ENCODE measurements around the gene DACT1.

DNA sequence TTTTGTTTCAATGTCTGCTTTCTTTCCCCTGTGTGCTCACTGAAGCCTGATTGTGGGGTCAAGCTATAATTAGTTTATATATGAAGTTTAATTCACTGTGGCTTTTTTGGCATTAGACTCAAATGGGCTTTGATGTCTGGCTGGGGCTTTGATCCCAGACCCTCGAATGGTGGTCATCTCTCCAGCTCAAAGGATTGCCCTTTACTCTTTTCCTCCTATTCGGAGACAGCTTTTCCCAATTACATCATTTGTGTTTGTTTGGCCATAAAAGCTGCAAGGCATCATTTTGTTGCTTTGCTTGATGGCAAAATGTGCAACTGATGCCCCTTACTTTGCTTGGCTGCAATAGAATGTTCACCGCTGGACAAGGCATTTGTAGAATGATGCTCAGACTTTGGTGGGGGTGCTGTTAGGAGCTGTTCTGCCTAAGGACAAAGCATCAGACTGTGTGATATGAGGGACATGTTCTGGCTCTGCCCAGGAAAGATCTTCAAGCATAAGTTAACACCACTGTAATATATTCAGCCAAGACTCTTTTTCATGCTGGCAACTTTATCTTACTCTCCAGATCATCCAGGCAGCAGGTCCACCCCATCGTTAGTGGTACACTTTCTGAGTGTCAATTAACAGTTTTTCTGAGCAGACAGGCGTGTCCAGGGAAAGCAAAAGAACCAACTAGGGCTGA lies 3.2 kb upstream of the DACT1 start:
- TF ChIP-seq, protein P1, sequence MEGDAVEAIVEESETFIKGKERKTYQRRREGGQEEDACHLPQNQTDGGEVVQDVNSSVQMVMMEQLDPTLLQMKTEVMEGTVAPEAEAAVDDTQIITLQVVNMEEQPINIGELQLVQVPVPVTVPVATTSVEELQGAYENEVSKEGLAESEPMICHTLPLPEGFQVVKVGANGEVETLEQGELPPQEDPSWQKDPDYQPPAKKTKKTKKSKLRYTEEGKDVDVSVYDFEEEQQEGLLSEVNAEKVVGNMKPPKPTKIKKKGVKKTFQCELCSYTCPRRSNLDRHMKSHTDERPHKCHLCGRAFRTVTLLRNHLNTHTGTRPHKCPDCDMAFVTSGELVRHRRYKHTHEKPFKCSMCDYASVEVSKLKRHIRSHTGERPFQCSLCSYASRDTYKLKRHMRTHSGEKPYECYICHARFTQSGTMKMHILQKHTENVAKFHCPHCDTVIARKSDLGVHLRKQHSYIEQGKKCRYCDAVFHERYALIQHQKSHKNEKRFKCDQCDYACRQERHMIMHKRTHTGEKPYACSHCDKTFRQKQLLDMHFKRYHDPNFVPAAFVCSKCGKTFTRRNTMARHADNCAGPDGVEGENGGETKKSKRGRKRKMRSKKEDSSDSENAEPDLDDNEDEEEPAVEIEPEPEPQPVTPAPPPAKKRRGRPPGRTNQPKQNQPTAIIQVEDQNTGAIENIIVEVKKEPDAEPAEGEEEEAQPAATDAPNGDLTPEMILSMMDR (IDR thresholded peaks at IDR 0.05) = no peak
- TF ChIP-seq POLR2A (IDR thresholded peaks at IDR 0.05) = no peak

Measured in lower leg skin (tissue), 3 donors.